ENCODE data around the gene LPAR3. TPM values are rescaled to one million over a fixed set of nuclear protein-coding genes. Genes with fewer than 3 reads are reported as not detected.

The LPAR3 gene
- total RNA-seq, 4 donors from 2014 or later: 1.5 TPM; not detected in 3

GRCh38 chr1:84782881-84783280 lies 110.1 kb downstream of the LPAR3 start:
- H3K36me3 ChIP-seq: no peaks in the 10 kb centered on the region
- H3K9me3 ChIP-seq: peaks cover 0 to 5% (median 0%) of the 10 kb centered on the region in 4 donors
- no peaks in the 10 kb centered on the region for H3K27me3 ChIP-seq
- 81 to 88% methylated on average over 6 of the region's 6 CpGs for WGBS, 2 donors
- no peak for DNase-seq (ENCODE audit: low spot score in 2 of 2)
- H3K4me3 ChIP-seq: no peak overlapping the region
- TF ChIP-seq CTCF (IDR thresholded peaks at IDR 0.05) (no peak), EP300 (IDR thresholded peaks at IDR 0.05) (no peak), POLR2A (IDR thresholded peaks at IDR 0.05) (no peak)
- H3K4me1 ChIP-seq: no peaks in the 10 kb centered on the region
- H3K27ac ChIP-seq: no peak overlapping the region

GRCh38 chr1:84781946-84782771 lies 110.8 kb downstream of the LPAR3 start:
- Histone ChIP-seq H3K27me3 (no peaks in the 10 kb centered on the region), H3K9me3 (peaks cover 0 to 1% (median 0%) of the 10 kb centered on the region in 4 donors), H3K36me3 (no peaks in the 10 kb centered on the region), H3K4me1 (no peaks in the 10 kb centered on the region), H3K27ac (no peak overlapping the region), H3K4me3 (peak overlapping the region in 1 of 4 donors; percentile 15)
- WGBS, 2 donors: 56 to 57% methylated on average over 18 of the region's 18 CpGs
- TF ChIP-seq EP300 (IDR thresholded peaks at IDR 0.05) (no peak), CTCF (IDR thresholded peaks at IDR 0.05) (peak in 4 of 5 experiments; percentile 26 to 57 (median 50)), POLR2A (IDR thresholded peaks at IDR 0.05) (no peak)
- peak; percentile 41 to 50 for DNase-seq (ENCODE audit: low spot score in 2 of 2)

GRCh38 chr1:84780000-84780716 lies 112.8 kb downstream of the LPAR3 start:
- no peak overlapping the region for H3K27ac ChIP-seq
- H3K9me3 ChIP-seq: no peaks in the 10 kb centered on the region
- H3K4me1 ChIP-seq: no peaks in the 10 kb centered on the region
- H3K36me3 ChIP-seq: no peaks in the 10 kb centered on the region
- TF ChIP-seq EP300 (IDR thresholded peaks at IDR 0.05) (no peak), CTCF (IDR thresholded peaks at IDR 0.05) (no peak), POLR2A (IDR thresholded peaks at IDR 0.05) (no peak)
- no peak overlapping the region for H3K4me3 ChIP-seq
- H3K27me3 ChIP-seq: no peaks in the 10 kb centered on the region
- DNase-seq (ENCODE audit: low spot score in 2 of 2): no peak
- 61 to 67% methylated on average over 8 of the region's 8 CpGs for WGBS, 2 donors

GRCh38 chr1:84776639-84777038 lies 116.4 kb downstream of the LPAR3 start:
- no peaks in the 10 kb centered on the region for H3K9me3 ChIP-seq
- no peaks in the 10 kb centered on the region for H3K4me1 ChIP-seq
- 80 to 85% methylated on average over 5 of the region's 5 CpGs for WGBS, 2 donors

More at GRCh38 chr1:84776639-84777038, 116.4 kb downstream of the LPAR3 start:
- Histone ChIP-seq H3K36me3 (no peaks in the 10 kb centered on the region), H3K27me3 (no peaks in the 10 kb centered on the region), H3K4me3 (no peak overlapping the region), H3K27ac (no peak overlapping the region)
- TF ChIP-seq CTCF (IDR thresholded peaks at IDR 0.05) (no peak), EP300 (IDR thresholded peaks at IDR 0.05) (no peak), POLR2A (IDR thresholded peaks at IDR 0.05) (no peak)
- DNase-seq (ENCODE audit: low spot score in 2 of 2): no peak

Measured in tibial nerve (tissue), 4 donors.